Activated CD4-positive, alpha-beta T cell treated with anti-CD3 and anti-CD28 coated beads for 4 hours (primary cell): ENCODE measurements around the gene C1orf198.

ENCODE experiments used
- DNase-seq, 2 donors: peaks; one replicate each; pipeline ENCODE4 v3.0.0-alpha.2; 2020

The C1orf198 gene, protein sequence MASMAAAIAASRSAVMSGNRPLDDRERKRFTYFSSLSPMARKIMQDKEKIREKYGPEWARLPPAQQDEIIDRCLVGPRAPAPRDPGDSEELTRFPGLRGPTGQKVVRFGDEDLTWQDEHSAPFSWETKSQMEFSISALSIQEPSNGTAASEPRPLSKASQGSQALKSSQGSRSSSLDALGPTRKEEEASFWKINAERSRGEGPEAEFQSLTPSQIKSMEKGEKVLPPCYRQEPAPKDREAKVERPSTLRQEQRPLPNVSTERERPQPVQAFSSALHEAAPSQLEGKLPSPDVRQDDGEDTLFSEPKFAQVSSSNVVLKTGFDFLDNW

DNA sequence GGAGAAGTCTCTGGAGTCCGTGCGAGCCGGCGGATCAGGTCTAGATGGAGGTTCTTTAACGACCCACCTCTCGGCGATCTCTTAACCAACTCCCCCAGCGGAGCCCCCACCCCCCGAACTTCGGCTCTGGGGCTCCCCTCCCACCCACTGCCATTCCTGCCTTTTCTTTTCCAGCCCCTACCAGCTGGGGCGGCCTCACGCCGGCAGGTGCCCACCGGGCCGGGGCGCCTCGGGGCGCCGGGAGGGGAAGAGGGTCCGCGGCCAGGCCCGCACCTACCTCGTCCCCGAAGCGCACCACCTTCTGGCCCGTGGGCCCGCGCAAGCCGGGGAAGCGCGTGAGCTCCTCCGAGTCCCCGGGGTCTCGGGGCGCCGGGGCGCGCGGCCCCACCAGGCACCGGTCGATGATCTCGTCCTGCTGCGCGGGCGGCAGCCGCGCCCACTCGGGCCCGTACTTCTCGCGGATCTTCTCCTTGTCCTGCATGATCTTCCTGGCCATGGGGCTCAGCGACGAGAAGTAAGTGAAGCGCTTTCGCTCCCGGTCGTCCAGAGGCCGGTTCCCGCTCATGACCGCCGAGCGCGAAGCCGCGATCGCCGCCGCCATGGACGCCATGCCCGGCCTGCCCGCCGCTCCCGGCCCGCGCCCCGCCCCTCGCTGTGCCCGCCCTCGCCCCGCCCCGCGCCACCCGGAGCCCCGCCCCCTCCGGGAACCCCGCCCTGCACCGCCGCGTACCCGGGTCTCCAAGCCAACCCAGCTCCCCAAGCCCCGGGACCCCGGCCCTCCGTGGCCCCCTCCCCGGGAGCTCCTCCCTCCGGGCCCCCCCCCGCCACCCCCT, at the start of gene C1orf198:
Gene C1orf198 (minus strand): TSS at position 619 of the 833 bp plus-strand sequence. CDS start 9 bp downstream, at position 610.
- peak; percentile 74 for DNase-seq

DNA sequence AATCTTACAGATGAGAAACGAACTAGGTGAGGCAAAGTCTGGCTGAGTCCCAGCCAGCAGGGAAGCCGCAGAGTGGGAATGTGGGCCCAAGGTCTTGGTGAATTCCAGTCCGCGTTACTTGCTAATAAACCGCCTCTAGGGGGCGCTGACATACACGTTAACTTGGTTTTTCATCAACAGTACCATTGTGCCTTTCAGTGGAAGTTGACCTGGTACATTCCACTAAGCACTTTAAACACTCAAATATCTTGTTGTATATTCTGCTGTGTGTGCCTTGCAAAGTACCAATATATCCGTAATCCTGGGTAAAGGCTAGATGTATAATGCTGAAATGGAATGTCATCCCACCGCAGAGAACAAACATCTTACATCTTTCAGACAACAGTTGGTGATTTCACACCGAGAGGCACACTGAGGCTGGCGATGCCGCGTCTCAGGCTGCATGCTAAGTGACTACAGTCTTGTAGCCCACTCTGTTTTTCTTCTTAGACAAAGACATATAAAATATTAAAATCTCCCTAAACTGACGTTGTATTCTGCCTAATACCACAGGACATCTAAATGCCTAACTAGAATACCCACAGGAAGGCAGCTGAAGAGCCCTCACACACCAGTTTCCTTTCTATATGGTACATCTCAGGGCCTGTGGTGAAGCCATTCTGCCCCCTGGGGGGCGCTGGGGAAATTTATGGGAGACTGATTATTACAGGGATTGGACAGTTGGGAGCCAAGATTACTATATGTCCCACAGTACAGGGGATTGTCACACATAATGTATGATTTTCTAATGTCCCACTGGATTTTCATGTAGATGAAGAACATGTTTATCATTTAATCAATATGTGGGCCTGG, 49.2 kb upstream of the C1orf198 start:
- peak; percentile 77 to 79 for DNase-seq

- DNase-seq: no peak
These were observed 48.4 kb upstream of the C1orf198 start for GRCh38 chr1:230916587-230917283.

DNA sequence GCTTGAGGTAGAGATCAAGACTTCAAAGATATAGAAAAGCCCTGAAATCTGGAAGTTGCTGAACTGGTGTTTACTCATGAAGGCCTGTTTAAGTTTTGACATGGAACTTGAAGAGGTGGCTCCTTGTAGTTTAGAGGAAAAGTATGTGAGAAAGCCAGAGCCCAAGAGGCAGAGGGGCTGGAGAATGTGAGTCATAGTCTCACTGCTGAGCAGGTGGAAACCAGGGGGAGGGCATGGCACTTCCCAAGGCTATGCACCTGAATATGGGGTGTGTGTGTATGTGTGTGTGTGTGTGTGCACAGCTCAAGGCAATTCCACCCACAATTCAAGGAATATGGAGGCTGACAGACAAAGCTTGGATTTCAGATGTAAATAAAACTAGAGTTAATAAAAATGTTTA, 46.8 kb upstream of the C1orf198 start:
- no peak for DNase-seq

DNA sequence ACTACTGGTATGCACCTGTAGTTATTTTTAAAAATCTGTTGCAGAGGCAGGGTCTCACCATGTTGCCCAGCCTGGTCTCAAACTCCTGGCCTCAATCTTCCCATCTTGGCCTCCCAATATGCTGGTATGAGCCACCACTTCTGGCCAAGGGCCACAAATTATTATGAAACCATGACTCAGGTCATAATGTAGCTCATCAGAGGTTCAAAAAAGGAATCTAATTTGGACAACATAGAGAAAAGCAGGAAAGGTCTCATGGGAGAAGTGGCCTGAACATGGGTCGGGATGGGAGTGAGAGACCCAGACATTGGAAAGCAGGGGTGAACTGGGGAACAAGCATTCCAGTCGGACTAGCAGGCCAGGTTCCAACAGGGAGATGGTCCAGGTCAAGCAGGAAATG, 45.2 kb upstream of the C1orf198 start:
- DNase-seq: no peak

DNA sequence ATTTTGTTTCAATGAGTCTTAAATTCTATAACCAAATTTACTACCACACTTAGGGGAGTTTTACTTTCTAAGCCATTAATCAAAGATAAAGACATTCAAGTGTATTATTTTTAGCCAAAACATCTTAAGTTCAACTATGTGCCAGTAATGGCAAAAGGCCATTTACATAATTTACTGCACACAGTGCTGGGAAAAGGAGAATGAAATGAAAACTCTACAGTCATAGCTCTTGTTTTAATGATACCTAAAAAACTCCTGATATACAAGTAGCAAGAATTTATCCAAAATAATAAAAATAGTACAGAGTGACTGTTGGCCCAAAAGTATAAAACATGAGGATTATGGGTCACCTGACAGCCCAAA, 42.4 kb upstream of the C1orf198 start:
- DNase-seq: no peak

DNA sequence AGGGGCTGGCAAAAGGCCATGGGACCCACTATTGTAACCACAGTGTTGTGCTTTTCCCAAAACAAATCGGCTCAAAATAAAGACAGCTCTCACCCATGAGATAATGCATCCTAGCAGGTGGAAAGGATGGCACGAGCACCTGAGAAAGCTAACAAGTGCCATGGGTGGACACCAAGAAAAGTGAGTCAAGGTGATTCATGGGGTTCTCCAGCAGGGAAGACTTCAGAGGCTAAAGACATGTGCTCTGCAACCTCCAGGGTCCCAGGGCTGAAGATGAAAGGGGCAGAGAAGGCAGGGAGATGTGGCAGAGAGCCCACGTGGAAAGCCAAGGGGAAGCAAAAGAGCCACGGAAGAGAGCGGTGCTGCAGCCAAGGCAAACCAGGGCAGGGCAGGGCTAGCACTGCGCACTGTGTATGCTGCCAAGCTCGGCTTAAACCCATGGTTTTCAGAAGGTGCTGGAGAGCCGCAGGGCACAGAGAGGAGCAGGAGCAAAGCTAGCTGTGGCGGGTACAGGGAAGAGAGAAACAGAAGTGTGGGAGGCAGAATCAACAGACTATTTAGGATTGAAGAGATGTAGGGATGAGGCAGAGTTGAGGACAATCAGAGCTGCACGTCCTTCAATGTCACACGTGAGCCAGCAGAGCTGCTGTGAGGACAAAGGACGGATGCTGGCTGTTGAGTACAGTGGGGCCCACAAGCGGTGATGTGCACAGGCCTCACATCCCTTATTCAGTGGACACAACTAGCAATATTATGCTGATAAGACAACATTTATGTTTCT, 41.8 kb upstream of the C1orf198 start:
- no peak for DNase-seq

- no peak for DNase-seq
These were observed 39.3 kb upstream of the C1orf198 start for GRCh38 chr1:230907472-230908205.

DNA sequence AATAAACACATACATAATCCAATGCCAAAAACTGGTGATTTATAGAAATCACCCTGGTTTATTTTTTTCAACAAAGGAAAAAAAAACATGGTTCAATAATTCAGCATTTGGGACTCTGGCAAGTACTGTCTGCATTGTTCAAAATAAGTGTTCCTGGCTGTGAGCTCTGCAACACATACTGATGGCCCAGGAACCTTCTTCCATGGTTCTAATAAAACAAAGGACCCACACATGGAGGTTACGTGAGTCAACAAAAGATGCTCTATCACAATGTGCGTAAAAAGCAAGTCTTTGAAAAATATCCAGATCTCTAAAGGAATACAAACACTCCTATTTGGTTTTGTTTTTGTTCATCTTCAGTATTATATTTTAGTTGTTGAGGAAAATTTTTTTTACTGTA, 37.9 kb upstream of the C1orf198 start:
- DNase-seq: no peak

DNA sequence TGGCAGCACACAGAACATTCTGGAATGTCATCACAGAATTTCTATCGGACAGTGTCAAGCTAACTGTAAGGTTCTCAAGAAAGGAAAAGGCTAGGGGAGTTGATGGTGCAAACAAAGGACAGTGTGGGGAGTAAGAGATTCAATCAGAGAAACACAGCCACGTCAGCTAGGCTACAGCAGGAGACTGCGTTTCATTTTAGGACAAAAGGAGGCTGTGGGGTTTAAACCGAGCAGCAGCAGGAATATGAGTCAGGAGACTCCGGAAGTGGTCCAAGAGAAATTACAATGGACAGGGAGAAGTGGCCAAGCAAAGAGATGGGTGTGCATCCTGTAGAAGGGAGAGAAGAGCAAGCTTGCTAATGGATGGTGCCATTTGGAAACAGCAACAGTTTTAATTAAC, 37.4 kb upstream of the C1orf198 start:
- no peak for DNase-seq

GRCh38 chr1:230902349-230902923, 34.1 kb upstream of the C1orf198 start:
- DNase-seq: no peak

GRCh38 chr1:230901671-230902070, 33.4 kb upstream of the C1orf198 start:
- DNase-seq: no peak

DNA sequence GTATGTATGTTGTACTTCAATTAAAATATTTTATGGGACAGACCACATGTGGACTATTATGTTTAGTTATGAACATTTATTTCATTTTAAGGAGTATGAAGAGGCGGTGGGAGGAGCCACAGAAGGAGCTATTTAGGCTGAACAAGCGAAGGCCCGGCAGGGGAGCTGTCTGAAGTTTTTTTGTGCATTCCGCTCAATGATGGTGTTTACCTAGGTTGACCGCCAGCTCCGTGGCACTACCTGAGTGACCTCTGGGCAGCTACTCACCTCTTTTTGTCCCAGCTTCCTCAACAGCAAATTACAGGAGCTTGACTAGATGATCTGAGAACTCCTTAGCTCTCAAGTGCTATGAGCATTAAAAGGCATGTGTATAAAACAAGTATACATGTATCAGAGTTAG, 32.7 kb upstream of the C1orf198 start:
- DNase-seq: no peak

- no peak for DNase-seq
These were observed 31.5 kb upstream of the C1orf198 start for GRCh38 chr1:230899841-230900251.

GRCh38 chr1:230898748-230899147, 30.4 kb upstream of the C1orf198 start:
- DNase-seq: no peak

- DNase-seq: no peak
These were observed 29.8 kb upstream of the C1orf198 start for GRCh38 chr1:230898144-230898543.

GRCh38 chr1:230896779-230897178, 28.5 kb upstream of the C1orf198 start:
- no peak for DNase-seq

- no peak for DNase-seq
These were observed 27.1 kb upstream of the C1orf198 start for GRCh38 chr1:230895452-230895851.

GRCh38 chr1:230894664-230895063, 26.3 kb upstream of the C1orf198 start:
- no peak for DNase-seq

- no peak for DNase-seq
These were observed 25.7 kb upstream of the C1orf198 start for GRCh38 chr1:230894032-230894431.

- DNase-seq: no peak
These were observed 23.7 kb upstream of the C1orf198 start for GRCh38 chr1:230892018-230892491.
